HepG2 (cell line): ENCODE data around the gene SNX21. TPM values are rescaled to one million over a fixed set of nuclear protein-coding genes. Genes with fewer than 3 reads are reported as not detected.
A peak's percentile ranks its signal among the peaks of the same experiment; 100 is the strongest.

ENCODE experiments used
- CAMTA2 ChIP-seq: sonication (generic); formaldehyde crosslinking; IDR thresholded peaks from 2 replicates; pipeline ENCODE4 v1.4.0; 2020; ENCODE audit warnings: mild to moderate bottlenecking, missing genetic modification reagents, borderline replicate concordance
- RCOR2 ChIP-seq: IDR thresholded peaks from 2 replicates; pipeline ENCODE4 v1.6.1; 2016; ENCODE audit warnings: missing biosample characterization, missing genetic modification reagents
- SNAPC4 ChIP-seq: sonication (generic); formaldehyde crosslinking; IDR thresholded peaks from 2 replicates; pipeline ENCODE4 v1.4.0; 2020; ENCODE audit warnings: mild to moderate bottlenecking, missing genetic modification reagents
- U2AF1 ChIP-seq: fragments of 200-400 bp; formaldehyde crosslinking; optimal IDR thresholded peaks from 2 replicates; pipeline ENCODE3; 2017; ENCODE audit warnings: mild to moderate bottlenecking, low read depth, low read length
- ZNF142 ChIP-seq: sonication (generic); formaldehyde crosslinking; IDR thresholded peaks from 2 replicates; pipeline ENCODE4 v1.4.0; 2020; ENCODE audit warnings: missing genetic modification reagents
- ZNF772 ChIP-seq: sonication (generic); formaldehyde crosslinking; IDR thresholded peaks from 2 replicates; pipeline ENCODE4 v1.5.0; 2020; ENCODE audit warnings: mild to moderate bottlenecking, missing genetic modification reagents
- ZSCAN29 ChIP-seq: sonication (generic); formaldehyde crosslinking; conservative IDR thresholded peaks from 2 replicates; pipeline ENCODE4 v1.4.0; 2020; ENCODE audit warnings: mild to moderate bottlenecking, missing genetic modification reagents
- polyA plus RNA-seq, 8 experiments: library from polyadenylated mRNA; depleted of rRNA in 3 of 8; stranded (reverse) in 7 of 8; unstranded in 1 of 8; fragments of >200 nt; fragmentation: Illumina TruSeq in 4 of 8; extraction: Trizol in 4 of 8; gene quantifications; 2 replicates each; pipeline versions ENCODE4 v1.2.1 to v1.2.3, GENCODE V29; 2011 to 2016; ENCODE audit warnings: low read depth in 4 of 8, missing spikeins in 1 of 8, mixed read lengths in 1 of 8; ENCODE audit not compliant: insufficient read depth in 1 of 8
- total RNA-seq, 5 experiments: library from RNA; depleted of rRNA; stranded (reverse); fragments of >200 nt; fragmentation: Illumina TruSeq; extraction: Trizol; gene quantifications; 2 replicates each; pipeline ENCODE4 v1.2.3, GENCODE V29; 2016; ENCODE audit warnings: low read depth in 1 of 5
- TF ChIP-seq, protein P1 (sequence below): sonication (generic); formaldehyde crosslinking; IDR thresholded peaks from 2 replicates; pipeline ENCODE4 v1.4.0; 2020; ENCODE audit warnings: missing genetic modification reagents
- TF ChIP-seq, protein P2 (sequence below): conservative IDR thresholded peaks from 2 replicates; pipeline ENCODE4 v1.6.1; 2018; ENCODE audit warnings: missing genetic modification reagents
- TF ChIP-seq, protein P3 (sequence below): sonication (generic); formaldehyde crosslinking; IDR thresholded peaks from 2 replicates; pipeline ENCODE4 v1.5.0; 2020; ENCODE audit warnings: missing genetic modification reagents, mild to moderate bottlenecking, borderline replicate concordance
- TF ChIP-seq, protein P4 (sequence below): sonication (generic); formaldehyde crosslinking; IDR thresholded peaks from 2 replicates; pipeline ENCODE4 v1.4.0; 2020; ENCODE audit warnings: mild to moderate bottlenecking, missing genetic modification reagents

The SNX21 gene
- total and polyA plus RNA-seq, 2 of the 13 experiments (the other 11 are each of a cell fraction or from before 2014, with no cell fraction given) = 7.7 to 12.8 TPM

GRCh38 chr20:45833030-45833882 is at the start of gene SNX21 (continued):
- TF ChIP-seq, protein P1, sequence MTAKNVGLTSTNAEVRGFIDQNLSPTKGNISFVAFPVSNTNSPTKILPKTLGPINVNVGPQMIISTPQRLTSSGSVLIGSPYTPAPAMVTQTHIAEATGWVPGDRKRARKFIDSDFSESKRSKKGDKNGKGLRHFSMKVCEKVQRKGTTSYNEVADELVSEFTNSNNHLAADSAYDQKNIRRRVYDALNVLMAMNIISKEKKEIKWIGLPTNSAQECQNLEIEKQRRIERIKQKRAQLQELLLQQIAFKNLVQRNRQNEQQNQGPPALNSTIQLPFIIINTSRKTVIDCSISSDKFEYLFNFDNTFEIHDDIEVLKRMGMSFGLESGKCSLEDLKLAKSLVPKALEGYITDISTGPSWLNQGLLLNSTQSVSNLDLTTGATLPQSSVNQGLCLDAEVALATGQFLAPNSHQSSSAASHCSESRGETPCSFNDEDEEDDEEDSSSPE (CRISPR knock-in tag) = no peak; the same call in 1 of the 2 replicates
- TF ChIP-seq RCOR2 (CRISPR knock-in tag) (peak; percentile 16; the same call in 1 of the 2 replicates), SNAPC4 (CRISPR knock-in tag) (peak; percentile 61; the same call in 1 of the 2 replicates), ZNF772 (CRISPR knock-in tag) (0 out of 2 replicates have a peak, but pooled peaks have one; percentile 23), U2AF1 (no peak), CAMTA2 (CRISPR knock-in tag) (no peak), ZSCAN29 (CRISPR knock-in tag) (peak; percentile 94), ZNF142 (CRISPR knock-in tag) (peak; percentile 69; the same call in 1 of the 2 replicates)
- TF ChIP-seq, protein P2, sequence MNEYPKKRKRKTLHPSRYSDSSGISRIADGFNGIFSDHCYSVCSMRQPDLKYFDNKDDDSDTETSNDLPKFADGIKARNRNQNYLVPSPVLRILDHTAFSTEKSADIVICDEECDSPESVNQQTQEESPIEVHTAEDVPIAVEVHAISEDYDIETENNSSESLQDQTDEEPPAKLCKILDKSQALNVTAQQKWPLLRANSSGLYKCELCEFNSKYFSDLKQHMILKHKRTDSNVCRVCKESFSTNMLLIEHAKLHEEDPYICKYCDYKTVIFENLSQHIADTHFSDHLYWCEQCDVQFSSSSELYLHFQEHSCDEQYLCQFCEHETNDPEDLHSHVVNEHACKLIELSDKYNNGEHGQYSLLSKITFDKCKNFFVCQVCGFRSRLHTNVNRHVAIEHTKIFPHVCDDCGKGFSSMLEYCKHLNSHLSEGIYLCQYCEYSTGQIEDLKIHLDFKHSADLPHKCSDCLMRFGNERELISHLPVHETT (CRISPR knock-in tag) = peak; percentile 7; the same call in 1 of the 2 replicates
- TF ChIP-seq, protein P3, sequence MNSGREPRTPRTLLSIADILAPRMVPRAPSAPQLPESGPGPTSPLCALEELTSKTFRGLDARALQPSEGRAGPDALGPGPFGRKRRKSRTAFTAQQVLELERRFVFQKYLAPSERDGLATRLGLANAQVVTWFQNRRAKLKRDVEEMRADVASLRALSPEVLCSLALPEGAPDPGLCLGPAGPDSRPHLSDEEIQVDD (CRISPR knock-in tag) = peak; percentile 46; the same call in 1 of the 2 replicates
- TF ChIP-seq, protein P4, sequence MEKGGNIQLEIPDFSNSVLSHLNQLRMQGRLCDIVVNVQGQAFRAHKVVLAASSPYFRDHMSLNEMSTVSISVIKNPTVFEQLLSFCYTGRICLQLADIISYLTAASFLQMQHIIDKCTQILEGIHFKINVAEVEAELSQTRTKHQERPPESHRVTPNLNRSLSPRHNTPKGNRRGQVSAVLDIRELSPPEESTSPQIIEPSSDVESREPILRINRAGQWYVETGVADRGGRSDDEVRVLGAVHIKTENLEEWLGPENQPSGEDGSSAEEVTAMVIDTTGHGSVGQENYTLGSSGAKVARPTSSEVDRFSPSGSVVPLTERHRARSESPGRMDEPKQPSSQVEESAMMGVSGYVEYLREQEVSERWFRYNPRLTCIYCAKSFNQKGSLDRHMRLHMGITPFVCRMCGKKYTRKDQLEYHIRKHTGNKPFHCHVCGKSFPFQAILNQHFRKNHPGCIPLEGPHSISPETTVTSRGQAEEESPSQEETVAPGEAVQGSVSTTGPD = no peak
